Parathyroid adenoma (tissue), 2 donors: ENCODE results near the gene TNS3.

Experiments
- H2AFZ ChIP-seq: fragments of 300-600 bp; sonication (generic); one replicate; pipeline ENCODE4 v1.7.0; 2017; ENCODE audit warnings: antibody characterized with exemption, mild to moderate bottlenecking
- H3K27ac ChIP-seq: fragments of 300-600 bp; sonication (generic); one replicate; pipeline ENCODE4 v1.7.0; 2017
- H3K27me3 ChIP-seq: fragments of 300-600 bp; sonication (generic); one replicate; pipeline ENCODE4 v1.7.0; 2017; ENCODE audit warnings: low read length; ENCODE audit not compliant: control insufficient read depth, insufficient read depth
- H3K36me3 ChIP-seq: fragments of 300-600 bp; sonication (generic); one replicate; pipeline ENCODE4 v1.7.0; 2017; ENCODE audit warnings: low read length; ENCODE audit not compliant: control insufficient read depth, insufficient read depth
- H3K4me1 ChIP-seq: fragments of 300-600 bp; sonication (generic); one replicate; pipeline ENCODE4 v1.7.0; 2017; ENCODE audit warnings: control low read depth
- H3K4me2 ChIP-seq: fragments of 300-600 bp; sonication (generic); one replicate; pipeline ENCODE4 v1.7.0; 2017; ENCODE audit warnings: low read length
- H3K4me3 ChIP-seq: fragments of 300-600 bp; sonication (generic); one replicate; pipeline ENCODE4 v1.7.0; 2017; ENCODE audit warnings: low read depth, low read length
- H3K79me2 ChIP-seq: fragments of 300-600 bp; sonication (generic); one replicate; pipeline ENCODE4 v1.7.0; 2017; ENCODE audit warnings: control low read depth
- H3K9ac ChIP-seq: fragments of 300-600 bp; sonication (generic); one replicate; pipeline ENCODE4 v1.7.0; 2017; ENCODE audit warnings: mild to moderate bottlenecking
- H3K9me3 ChIP-seq: fragments of 300-600 bp; sonication (generic); one replicate; pipeline ENCODE4 v1.7.0; 2017; ENCODE audit warnings: low read length; ENCODE audit not compliant: control insufficient read depth
- TF ChIP-seq, protein P1 (sequence below): fragments of 300-600 bp; sonication (generic); IDR thresholded peaks from one replicate; pipeline ENCODE4 v1.7.0; 2017; ENCODE audit warnings: antibody characterized with exemption, mild to moderate bottlenecking
- donor health status: primary hyperparathyroidism.

Gene TNS3

DNA sequence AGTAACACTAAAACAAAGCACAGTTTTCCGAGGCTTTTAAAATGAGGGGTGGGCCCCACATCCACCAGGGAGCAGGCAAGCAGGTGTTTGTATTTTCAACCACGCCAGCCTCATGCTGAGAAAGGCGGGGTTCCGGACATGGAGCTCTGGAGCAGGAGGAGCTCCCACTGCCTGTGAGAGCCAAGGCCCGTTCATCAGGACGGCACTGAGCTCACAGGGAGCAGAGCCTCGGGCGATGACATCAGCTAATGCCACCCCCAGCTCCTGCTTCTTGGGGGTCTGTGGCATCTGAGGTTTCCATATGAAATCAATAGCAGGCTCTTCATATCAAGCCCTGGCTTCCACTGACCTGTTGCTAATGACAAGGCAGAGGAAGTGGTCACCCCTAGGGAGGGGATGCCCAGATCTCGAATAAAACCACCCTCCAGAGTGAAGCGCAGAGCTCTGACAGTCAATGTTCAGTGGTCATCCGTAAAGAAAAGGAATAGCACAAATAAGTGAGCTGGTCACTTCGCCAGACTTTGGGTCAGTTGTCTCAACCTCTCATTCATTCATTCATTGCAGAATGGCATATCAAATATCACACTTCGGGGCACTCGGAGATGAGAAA lies 89.1 kb downstream of the TNS3 start:
- Histone ChIP-seq H3K4me2 (no peak overlapping the region), H3K9me3 (no peaks in the 10 kb centered on the region), H3K4me1 (peaks cover 16% of the 10 kb centered on the region), H2AFZ (no peak overlapping the region), H3K79me2 (peaks cover 34% of the 10 kb centered on the region), H3K27ac (no peak overlapping the region), H3K9ac (no peak overlapping the region), H3K4me3 (no peak overlapping the region), H3K36me3 (no peaks in the 10 kb centered on the region), H3K27me3 (no peaks in the 10 kb centered on the region)
- TF ChIP-seq, protein P1, sequence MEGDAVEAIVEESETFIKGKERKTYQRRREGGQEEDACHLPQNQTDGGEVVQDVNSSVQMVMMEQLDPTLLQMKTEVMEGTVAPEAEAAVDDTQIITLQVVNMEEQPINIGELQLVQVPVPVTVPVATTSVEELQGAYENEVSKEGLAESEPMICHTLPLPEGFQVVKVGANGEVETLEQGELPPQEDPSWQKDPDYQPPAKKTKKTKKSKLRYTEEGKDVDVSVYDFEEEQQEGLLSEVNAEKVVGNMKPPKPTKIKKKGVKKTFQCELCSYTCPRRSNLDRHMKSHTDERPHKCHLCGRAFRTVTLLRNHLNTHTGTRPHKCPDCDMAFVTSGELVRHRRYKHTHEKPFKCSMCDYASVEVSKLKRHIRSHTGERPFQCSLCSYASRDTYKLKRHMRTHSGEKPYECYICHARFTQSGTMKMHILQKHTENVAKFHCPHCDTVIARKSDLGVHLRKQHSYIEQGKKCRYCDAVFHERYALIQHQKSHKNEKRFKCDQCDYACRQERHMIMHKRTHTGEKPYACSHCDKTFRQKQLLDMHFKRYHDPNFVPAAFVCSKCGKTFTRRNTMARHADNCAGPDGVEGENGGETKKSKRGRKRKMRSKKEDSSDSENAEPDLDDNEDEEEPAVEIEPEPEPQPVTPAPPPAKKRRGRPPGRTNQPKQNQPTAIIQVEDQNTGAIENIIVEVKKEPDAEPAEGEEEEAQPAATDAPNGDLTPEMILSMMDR = no peak

DNA sequence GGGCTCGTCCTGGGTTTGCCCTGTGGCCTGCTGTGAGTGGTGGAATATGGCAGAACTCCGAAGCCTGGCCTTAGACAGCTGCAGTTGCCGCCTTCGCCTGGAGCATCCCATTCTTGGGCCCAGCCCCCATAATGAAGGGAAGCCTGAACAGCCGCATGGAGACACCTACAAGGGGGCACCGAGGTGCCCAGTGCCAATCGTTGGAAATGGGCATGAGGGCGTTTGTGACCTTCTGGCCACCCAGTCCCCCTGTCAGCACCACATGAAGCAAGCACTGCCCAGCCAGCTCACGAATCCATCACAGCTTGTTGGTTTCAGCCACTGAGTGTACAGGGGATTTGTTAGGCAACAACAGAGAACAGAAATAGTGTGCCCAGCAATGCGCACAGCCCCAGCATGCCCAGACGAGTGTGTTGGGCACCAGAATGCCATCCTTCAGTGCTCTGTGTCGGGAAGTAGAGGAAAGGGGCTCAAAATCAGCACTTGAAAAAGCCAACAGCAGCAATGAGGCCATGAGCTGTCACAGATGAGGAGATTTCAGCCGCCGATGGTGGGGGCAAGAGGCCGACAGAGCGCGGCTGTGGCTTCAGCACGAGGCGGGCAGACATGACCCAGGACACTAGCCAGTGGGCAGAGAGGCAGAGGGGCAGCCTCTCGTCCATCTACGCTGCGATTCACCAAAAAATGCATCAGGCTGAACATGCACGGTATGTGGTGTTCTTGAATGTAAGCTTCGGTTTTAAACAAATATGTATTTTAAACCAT lies 91.2 kb downstream of the TNS3 start:
- H3K9me3 ChIP-seq = no peaks in the 10 kb centered on the region
- no peak overlapping the region for H3K27ac ChIP-seq
- no peak overlapping the region for H3K4me3 ChIP-seq
- H3K4me2 ChIP-seq = no peak overlapping the region
- H3K9ac ChIP-seq = no peak overlapping the region
- TF ChIP-seq, protein P1 = no peak
- H3K27me3 ChIP-seq = no peaks in the 10 kb centered on the region
- H2AFZ ChIP-seq = no peak overlapping the region
- H3K79me2 ChIP-seq = peaks cover 37% of the 10 kb centered on the region
- peaks cover 23% of the 10 kb centered on the region for H3K4me1 ChIP-seq
- H3K36me3 ChIP-seq = no peaks in the 10 kb centered on the region

DNA sequence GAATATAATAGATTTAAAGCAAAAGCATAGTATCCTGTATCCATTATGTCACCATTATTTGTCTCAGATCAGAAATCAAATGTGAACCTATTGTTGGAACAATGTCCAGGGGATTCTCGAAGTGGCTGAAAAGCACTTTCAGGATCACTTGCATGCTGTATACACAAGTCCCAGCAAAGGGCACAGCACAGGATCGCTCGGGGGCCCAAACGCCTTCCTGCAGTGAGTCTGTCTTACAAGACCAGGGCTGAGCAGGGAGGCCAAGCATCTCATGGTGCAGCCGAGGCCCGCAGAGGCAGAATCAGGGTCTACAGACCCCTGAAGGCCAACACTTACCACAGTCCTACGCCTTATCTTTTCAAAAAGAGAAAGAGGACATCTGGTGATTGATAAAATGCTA lies 92.3 kb downstream of the TNS3 start:
- Histone ChIP-seq H2AFZ (no peak overlapping the region), H3K36me3 (no peaks in the 10 kb centered on the region), H3K27ac (peak overlapping the region; percentile 47), H3K9me3 (no peaks in the 10 kb centered on the region), H3K4me1 (peaks cover 31% of the 10 kb centered on the region), H3K27me3 (no peaks in the 10 kb centered on the region), H3K4me2 (no peak overlapping the region), H3K4me3 (no peak overlapping the region), H3K9ac (no peak overlapping the region), H3K79me2 (peaks cover 36% of the 10 kb centered on the region)
- TF ChIP-seq, protein P1 = no peak

DNA sequence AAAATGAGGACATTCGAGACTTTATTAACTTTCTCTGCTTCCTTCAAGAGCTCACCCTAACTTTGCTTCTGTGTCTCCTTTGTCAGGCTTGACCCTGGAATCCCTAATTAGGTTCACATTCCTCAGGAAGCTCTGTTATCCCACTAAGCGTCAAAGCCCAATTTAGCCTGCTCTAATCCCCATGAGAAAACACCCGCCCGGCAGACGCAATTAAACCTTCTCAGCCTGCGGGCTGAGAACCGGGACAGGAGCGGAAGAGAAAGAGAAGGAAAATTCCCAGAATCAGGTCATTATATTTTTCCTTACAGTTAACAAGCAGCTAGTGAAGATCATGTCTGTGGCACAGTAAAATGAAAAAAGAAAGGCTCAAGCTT lies 93.0 kb downstream of the TNS3 start:
- Histone ChIP-seq H3K79me2 (peaks cover 34% of the 10 kb centered on the region), H3K27me3 (no peaks in the 10 kb centered on the region), H3K4me1 (peaks cover 34% of the 10 kb centered on the region), H3K9ac (no peak overlapping the region), H3K36me3 (no peaks in the 10 kb centered on the region), H2AFZ (no peak overlapping the region), H3K9me3 (no peaks in the 10 kb centered on the region), H3K27ac (peak overlapping the region; percentile 47), H3K4me2 (no peak overlapping the region), H3K4me3 (no peak overlapping the region)
- TF ChIP-seq, protein P1 = no peak
